SH-SY5Y (cell line): ENCODE results near the gene AAK1.

Experiments used
- GATA2 ChIP-seq: IDR thresholded peaks from 2 replicates; pipeline ENCODE4 v1.6.1; 2011; ENCODE audit warnings: mild to moderate bottlenecking, low read depth, low read length
- GATA3 ChIP-seq: IDR thresholded peaks from 2 replicates; pipeline ENCODE4 v1.6.1; 2011; ENCODE audit warnings: low read depth, mild to moderate bottlenecking, low read length, moderate library complexity

DNA sequence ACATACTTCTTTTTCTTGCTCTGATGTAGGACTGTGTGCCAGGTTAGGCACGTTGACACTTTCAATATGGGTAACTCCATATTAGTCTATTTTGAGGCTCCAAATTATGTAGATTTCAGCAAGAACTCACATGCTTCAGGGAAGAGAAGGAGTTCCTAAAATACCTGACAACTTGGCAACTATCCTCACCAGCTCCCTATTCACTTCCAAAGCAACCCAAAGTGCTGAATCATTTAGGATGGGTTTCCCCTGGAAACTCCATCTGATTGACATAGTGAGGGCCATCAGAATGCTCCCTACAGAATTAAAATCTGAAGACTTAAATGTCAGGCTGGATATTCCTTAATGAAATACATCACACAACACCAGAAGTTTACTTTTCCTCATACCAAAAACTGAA lies 173.8 kb downstream of the AAK1 start:
- TF ChIP-seq GATA2: no peak
- no peak for TF ChIP-seq GATA3
